Vagina (tissue), 2 donors: ENCODE data around the gene CCNF.

Experiments used
- POLR2A ChIP-seq, 2 donors: fragments of 450-650 bp; IDR thresholded peaks; one replicate each; pipeline ENCODE4 v1.6.1; 2017; ENCODE audit warnings: antibody characterized with exemption in 2 of 2, mild to moderate bottlenecking in 2 of 2, moderate library complexity in 2 of 2
- POLR2AphosphoS5 ChIP-seq, 2 donors: sonication (generic); formaldehyde crosslinking; IDR thresholded peaks; one replicate each; pipeline ENCODE4 v1.9.0; 2017; ENCODE audit warnings: antibody characterized with exemption in 2 of 2, mild to moderate bottlenecking in 2 of 2, low read depth in 1 of 2; ENCODE audit not compliant: insufficient read depth in 1 of 2
- TF ChIP-seq, protein P1 (sequence below), 3 experiments: fragments of 450-650 bp in 2 of 3; fragments of 200-600 bp in 1 of 3; sonication (generic) in 1 of 3; IDR thresholded peaks; one replicate each; pipeline ENCODE4 v1.5.1; 2017 to 2019; ENCODE audit warnings: antibody characterized with exemption in 3 of 3, mild to moderate bottlenecking in 2 of 3, moderate library complexity in 2 of 3

DNA sequence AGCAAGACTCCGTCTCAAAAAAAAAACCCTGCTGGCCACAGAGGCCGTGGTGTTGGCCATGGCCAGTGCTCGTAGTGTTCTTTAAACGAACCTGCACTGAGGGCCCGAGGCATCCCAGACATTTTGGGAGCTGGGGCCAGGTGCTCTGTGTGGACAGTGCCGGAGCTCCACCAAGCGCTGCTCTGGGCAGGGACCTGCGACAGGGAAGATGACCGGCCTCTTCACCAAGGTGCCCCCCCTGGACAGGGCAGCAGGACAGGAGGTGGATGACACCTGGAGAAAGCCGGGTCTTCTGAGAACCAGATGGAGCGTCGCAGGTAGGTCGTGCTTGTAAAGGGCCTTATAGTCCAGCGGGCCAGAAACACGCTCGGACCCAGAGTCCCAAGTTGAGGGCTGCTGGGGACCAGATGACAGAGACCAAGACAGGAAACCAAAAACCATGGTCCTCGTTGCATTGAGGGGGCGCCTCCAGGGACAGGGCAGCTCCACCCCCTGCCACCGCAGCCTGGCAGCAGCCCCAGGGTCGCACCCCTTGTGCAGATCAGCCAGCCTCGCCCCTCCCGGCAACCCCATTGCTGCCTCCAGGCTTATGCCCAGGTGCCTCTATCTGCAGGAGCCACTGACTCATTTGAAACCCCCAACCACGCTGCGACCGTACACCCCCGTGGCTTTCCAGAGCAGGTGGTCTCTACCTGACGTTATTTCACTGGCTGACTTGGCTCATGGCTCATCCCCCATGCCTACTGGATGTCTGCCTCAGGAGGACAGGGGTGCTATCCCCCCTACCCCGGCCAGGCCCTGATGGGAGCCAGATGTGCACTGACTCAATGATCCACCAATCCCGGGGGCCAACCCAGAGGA is 37.6 kb downstream of the CCNF start:
- no peak for TF ChIP-seq POLR2A (IDR thresholded peaks at IDR 0.05)
- TF ChIP-seq, protein P1, sequence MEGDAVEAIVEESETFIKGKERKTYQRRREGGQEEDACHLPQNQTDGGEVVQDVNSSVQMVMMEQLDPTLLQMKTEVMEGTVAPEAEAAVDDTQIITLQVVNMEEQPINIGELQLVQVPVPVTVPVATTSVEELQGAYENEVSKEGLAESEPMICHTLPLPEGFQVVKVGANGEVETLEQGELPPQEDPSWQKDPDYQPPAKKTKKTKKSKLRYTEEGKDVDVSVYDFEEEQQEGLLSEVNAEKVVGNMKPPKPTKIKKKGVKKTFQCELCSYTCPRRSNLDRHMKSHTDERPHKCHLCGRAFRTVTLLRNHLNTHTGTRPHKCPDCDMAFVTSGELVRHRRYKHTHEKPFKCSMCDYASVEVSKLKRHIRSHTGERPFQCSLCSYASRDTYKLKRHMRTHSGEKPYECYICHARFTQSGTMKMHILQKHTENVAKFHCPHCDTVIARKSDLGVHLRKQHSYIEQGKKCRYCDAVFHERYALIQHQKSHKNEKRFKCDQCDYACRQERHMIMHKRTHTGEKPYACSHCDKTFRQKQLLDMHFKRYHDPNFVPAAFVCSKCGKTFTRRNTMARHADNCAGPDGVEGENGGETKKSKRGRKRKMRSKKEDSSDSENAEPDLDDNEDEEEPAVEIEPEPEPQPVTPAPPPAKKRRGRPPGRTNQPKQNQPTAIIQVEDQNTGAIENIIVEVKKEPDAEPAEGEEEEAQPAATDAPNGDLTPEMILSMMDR (IDR thresholded peaks at IDR 0.05): no peak
- TF ChIP-seq POLR2AphosphoS5 (IDR thresholded peaks at IDR 0.05; ENCODE audit: insufficient read depth in 1 of 2, low read depth in 1 of 2): no peak
